OCI-LY1 (cell line): ENCODE measurements around the gene CTSD.

Experiments
- CTCF ChIP-seq: fragments of 200-600 bp; sonication (generic), shearing (Covaris generic); IDR thresholded peaks from 2 replicates; pipeline ENCODE4 v1.5.1; 2017; ENCODE audit warnings: mild to moderate bottlenecking, antibody characterized with exemption, low read length, moderate library complexity, mixed read lengths
- EZH2 ChIP-seq: fragments of 200-600 bp; sonication (generic), shearing (Covaris generic); IDR thresholded peaks from 2 replicates; pipeline ENCODE4 v1.8.0; 2017; ENCODE audit warnings: borderline replicate concordance, mixed run types, mild to moderate bottlenecking, antibody characterized with exemption, low read length, moderate library complexity, mixed read lengths

- TF ChIP-seq CTCF (no peak), EZH2 (no peak)
These were observed 34.1 kb downstream of the CTSD start for GRCh38 chr11:1729692-1730011.
